Naive thymus-derived CD4-positive, alpha-beta T cell (primary cell): ENCODE measurements around the gene CNN1. TPM values are rescaled to one million over a fixed set of nuclear protein-coding genes. Genes with fewer than 3 reads are reported as not detected.
A peak's percentile ranks its signal among the peaks of the same experiment; 100 is the strongest.

Source experiments
- ATAC-seq: fragments of 150-1000 bp; cut with Tn5 transposase; 2 replicates; pipeline ENCODE4 v1.10.0; 2021; ENCODE audit warnings: mild to moderate bottlenecking, moderate library complexity
- CTCF ChIA-PET: fragments of 350-600 bp; sonication (Branson Sonifier 250); formaldehyde crosslinking; loops from one replicate; lab custom pipeline; 2021; ENCODE audit warnings: antibody characterized with exemption; lab: Charles Lee
- POLR2A ChIA-PET: fragments of 350-600 bp; sonication (Branson Sonifier 250); formaldehyde crosslinking; loops from one replicate; lab custom pipeline; 2021; ENCODE audit warnings: antibody characterized with exemption, inconsistent platforms; lab: Charles Lee
- DNase-seq, 9 donors: peaks; one replicate each; pipeline versions ENCODE4 v3.0.0 to v3.0.0-alpha.2; 2020 to 2022; ENCODE audit warnings: mixed read lengths in 1 of 9
- H3K27ac ChIP-seq: one replicate; pipeline ENCODE4 v1.7.0; 2013; ENCODE audit warnings: mild to moderate bottlenecking, low read depth, low read length, moderate library complexity
- H3K27me3 ChIP-seq, 2 donors: one replicate each; pipeline ENCODE4 v1.7.0; 2013; ENCODE audit warnings: low read length in 2 of 2, mild to moderate bottlenecking in 2 of 2, moderate library complexity in 2 of 2; ENCODE audit not compliant: control insufficient read depth in 2 of 2, insufficient read depth in 2 of 2
- H3K36me3 ChIP-seq, 3 experiments: 1 replicate in 2 of 3; 2 replicates in 1 of 3; pipeline ENCODE4 v1.7.0; 2013; ENCODE audit warnings: low read length in 3 of 3, mild to moderate bottlenecking in 3 of 3, moderate library complexity in 1 of 3; ENCODE audit not compliant: insufficient read depth in 3 of 3, control insufficient read depth in 2 of 3
- H3K4me1 ChIP-seq, 2 donors: one replicate each; pipeline ENCODE4 v1.7.0; 2013; ENCODE audit warnings: low read length in 2 of 2, mild to moderate bottlenecking in 2 of 2, moderate library complexity in 1 of 2; ENCODE audit not compliant: control insufficient read depth in 2 of 2, insufficient read depth in 2 of 2
- H3K4me3 ChIP-seq: 2 replicates; pipeline ENCODE4 v1.7.0; 2013; ENCODE audit warnings: mild to moderate bottlenecking, low read length
- H3K9me3 ChIP-seq, 3 experiments: 1 replicate in 2 of 3; 2 replicates in 1 of 3; pipeline ENCODE4 v1.7.0; 2013; ENCODE audit warnings: low read length in 3 of 3; ENCODE audit not compliant: control insufficient read depth in 2 of 3
- H3K27ac Mint-ChIP-seq, 9 donors: one replicate each; pipeline ENCODE4 v1.8.0; 2020 to 2022; ENCODE audit warnings: mixed read lengths in 9 of 9, mild to moderate bottlenecking in 8 of 9, moderate library complexity in 5 of 9, inconsistent platforms in 2 of 9
- H3K27me3 Mint-ChIP-seq, 5 donors: one replicate each; pipeline ENCODE4 v1.8.0; 2021 to 2022; ENCODE audit warnings: mixed read lengths in 5 of 5, mild to moderate bottlenecking in 1 of 5
- H3K36me3 Mint-ChIP-seq, 5 donors: one replicate each; pipeline ENCODE4 v1.8.0; 2020 to 2022; ENCODE audit warnings: mixed read lengths in 5 of 5, mild to moderate bottlenecking in 3 of 5, inconsistent platforms in 1 of 5
- H3K4me1 Mint-ChIP-seq, 7 donors: one replicate each; pipeline ENCODE4 v1.8.0; 2020 to 2022; ENCODE audit warnings: mixed read lengths in 7 of 7, mild to moderate bottlenecking in 3 of 7, inconsistent platforms in 1 of 7
- H3K4me3 Mint-ChIP-seq, 10 donors: one replicate each; pipeline ENCODE4 v1.8.0; 2020 to 2022; ENCODE audit warnings: mild to moderate bottlenecking in 10 of 10, mixed read lengths in 10 of 10, moderate library complexity in 6 of 10, inconsistent platforms in 2 of 10
- H3K9me3 Mint-ChIP-seq, 11 donors: one replicate each; pipeline ENCODE4 v1.8.0; 2020 to 2022; ENCODE audit warnings: mixed read lengths in 11 of 11, mild to moderate bottlenecking in 4 of 11, inconsistent platforms in 1 of 11, moderate library complexity in 1 of 11
- intact Hi-C, 2 donors: fragments of 100-400 bp; cut with micrococcal nuclease; formaldehyde crosslinking; loops; one replicate each; pipeline ENCODE4 v1.15.1; 2023
- polyA plus RNA-seq, 2 donors: library from polyadenylated mRNA; unstranded; fragments of 300-500 nt; fragmentation: Illumina TruSeq; gene quantifications; one replicate each; pipeline ENCODE4 v1.2.3, GENCODE V29; 2021
- total RNA-seq, 6 experiments: library from RNA in 5 of 6; stranded (reverse) in 5 of 6; gene quantifications; 1 replicate in 5 of 6; 2 replicates in 1 of 6; pipeline ENCODE4 v1.2.3 and lab custom pipeline; 2021 to 2026

The CNN1 gene
- total and polyA plus RNA-seq, 7 experiments from 2014 or later, result not detected

GRCh38 chr19:11528551-11529341 lies 9.9 kb upstream of the CNN1 start, which contains the start of gene ECSIT:
TSS of gene ECSIT (minus strand) at chr19:11529134. CDS start at chr19:11519170, 9,964 bp downstream.
- peaks cover 0 to 5% (median 5%) of the 10 kb centered on the region in 5 donors for H3K36me3 Mint-ChIP-seq
- ChIA-PET POLR2A (interaction anchor here (0.6 to 2.6 kb wide), 9 partner anchors 10 to 438 kb away, joined by 3 to 17 read pairs (median 3); partner anchors contain the start of genes ELOF1, ODAD3, PRKCSH and SWSAP1), CTCF (no interaction called here)
- Histone ChIP-seq H3K9me3 (no peaks in the 10 kb centered on the region), H3K27ac (peak within 1 kb of the TSS; percentile 77), H3K4me1 (peaks cover 8 to 10% of the 10 kb centered on the region in 2 donors), H3K27me3 (no peaks in the 10 kb centered on the region), H3K36me3 (peaks cover 0 to 8% (median 0%) of the 10 kb centered on the region in 3 experiments), H3K4me3 (peak within 1 kb of the TSS; percentile 90)
- no peaks in the 10 kb centered on the region for H3K27me3 Mint-ChIP-seq
- no peaks in the 10 kb centered on the region for H3K9me3 Mint-ChIP-seq
- intact Hi-C loops, result loop anchor here (1.0 to 10.0 kb wide), 7 partner anchors 8 to 1156 kb away; partner anchors contain the start of genes ELOF1 (in 2 of the 2), ODAD3 (in 2 of the 2), PRKCSH (in 2 of the 2) and ZNF653 (in 2 of the 2)
- DNase-seq (peak; percentile 78 to 93 (median 89)), ATAC-seq (peak; percentile 99)
- H3K4me1 Mint-ChIP-seq, result peaks cover 12 to 27% (median 21%) of the 10 kb centered on the region in 7 donors
- peak within 1 kb of the TSS; percentile 89 to 99 (median 96) for H3K4me3 Mint-ChIP-seq
- H3K27ac Mint-ChIP-seq, result peak within 1 kb of the TSS; percentile 85 to 96 (median 94)

- Mint-ChIP-seq H3K9me3 (no peaks in the 10 kb centered on the region), H3K36me3 (peaks cover 0 to 5% (median 5%) of the 10 kb centered on the region in 5 donors), H3K4me3 (peak overlapping the region in 4 of 10 donors; percentile 11 to 42 (median 26)), H3K27me3 (peaks cover 0 to 8% (median 0%) of the 10 kb centered on the region in 5 donors), H3K4me1 (peaks cover 15 to 33% (median 28%) of the 10 kb centered on the region in 7 donors), H3K27ac (peak overlapping the region in 1 of 9 donors; percentile 38)
- no peak for ATAC-seq
- ChIA-PET POLR2A (no interaction called here), CTCF (no interaction called here)
- H3K36me3 ChIP-seq, result peaks cover 0 to 5% (median 0%) of the 10 kb centered on the region in 3 experiments
- H3K9me3 ChIP-seq, result no peaks in the 10 kb centered on the region
- intact Hi-C loops, result no loop called here
- no peak overlapping the region for H3K4me3 ChIP-seq
- DNase-seq, result peak in 5 of 9 donors; percentile 9 to 37 (median 15)
- H3K27me3 ChIP-seq, result no peaks in the 10 kb centered on the region
- peaks cover 8 to 10% of the 10 kb centered on the region in 2 donors for H3K4me1 ChIP-seq
- H3K27ac ChIP-seq, result no peak overlapping the region
Observed at GRCh38 chr19:11530432-11530831, 8.2 kb upstream of the CNN1 start.

GRCh38 chr19:11534538-11534937 lies 4.1 kb upstream of the CNN1 start:
- H3K4me1 Mint-ChIP-seq, result peaks cover 12 to 23% (median 16%) of the 10 kb centered on the region in 7 donors
- Histone ChIP-seq H3K4me1 (peaks cover 5% of the 10 kb centered on the region in 2 donors), H3K4me3 (no peak overlapping the region), H3K36me3 (no peaks in the 10 kb centered on the region), H3K27me3 (peaks cover 0 to 3% of the 10 kb centered on the region in 2 donors), H3K9me3 (no peaks in the 10 kb centered on the region), H3K27ac (no peak overlapping the region)
- ChIA-PET POLR2A (interaction anchor here (0.7 kb wide), 1 partner anchor 54 kb away, joined by 4 read pairs; no protein-coding TSS in a partner anchor), CTCF (no interaction called here)
- H3K27me3 Mint-ChIP-seq, result peaks cover 6 to 31% (median 11%) of the 10 kb centered on the region in 5 donors
- H3K27ac Mint-ChIP-seq, result peak overlapping the region in 8 of 9 donors; percentile 23 to 78 (median 64)
- H3K9me3 Mint-ChIP-seq, result no peaks in the 10 kb centered on the region
- peak overlapping the region in 3 of 10 donors; percentile 27 to 53 (median 44) for H3K4me3 Mint-ChIP-seq
- ATAC-seq, result no peak
- no peaks in the 10 kb centered on the region for H3K36me3 Mint-ChIP-seq
- no peak for DNase-seq
- intact Hi-C loops, result no loop called here

- intact Hi-C loops, result no loop called here
- H3K4me3 Mint-ChIP-seq, result peak overlapping the region in 3 of 10 donors; percentile 44 to 67 (median 53)
- peaks cover 0 to 3% of the 10 kb centered on the region in 2 donors for H3K27me3 ChIP-seq
- H3K36me3 ChIP-seq, result no peaks in the 10 kb centered on the region
- H3K27ac Mint-ChIP-seq, result peak overlapping the region in 8 of 9 donors; percentile 23 to 78 (median 64)
- no peaks in the 10 kb centered on the region for H3K9me3 ChIP-seq
- no peaks in the 10 kb centered on the region for H3K36me3 Mint-ChIP-seq
- ChIA-PET CTCF (no interaction called here), POLR2A (no interaction called here)
- H3K9me3 Mint-ChIP-seq, result no peaks in the 10 kb centered on the region
- H3K27me3 Mint-ChIP-seq, result peaks cover 6 to 31% (median 11%) of the 10 kb centered on the region in 5 donors
- H3K27ac ChIP-seq, result no peak overlapping the region
- H3K4me1 ChIP-seq, result peaks cover 5% of the 10 kb centered on the region in 2 donors
- ATAC-seq (no peak), DNase-seq (no peak)
- H3K4me1 Mint-ChIP-seq, result peaks cover 12 to 23% (median 16%) of the 10 kb centered on the region in 7 donors
- no peak overlapping the region for H3K4me3 ChIP-seq
Observed at GRCh38 chr19:11534948-11535347, 3.7 kb upstream of the CNN1 start.

GRCh38 chr19:11535792-11536595 lies 2.7 kb upstream of the CNN1 start:
- H3K4me3 Mint-ChIP-seq, result peak overlapping the region; percentile 59 to 88 (median 74)

More at GRCh38 chr19:11535792-11536595, 2.7 kb upstream of the CNN1 start:
- POLR2A ChIA-PET, result interaction anchor here (0.8 to 1.2 kb wide), 2 partner anchors 22 to 45 kb away, joined by 3 to 4 read pairs; no protein-coding TSS in a partner anchor
- H3K27ac Mint-ChIP-seq, result peak overlapping the region in 8 of 9 donors; percentile 2 to 88 (median 60)
- CTCF ChIA-PET, result interaction anchor here (1.0 to 1.5 kb wide), 4 partner anchors 23 to 54 kb away, joined by 3 to 5 read pairs (median 4); partner anchors contain the start of gene ELOF1
- H3K4me3 ChIP-seq, result peak overlapping the region; percentile 52
- H3K36me3 ChIP-seq, result no peaks in the 10 kb centered on the region
- peaks cover 12 to 22% (median 16%) of the 10 kb centered on the region in 7 donors for H3K4me1 Mint-ChIP-seq
- no peaks in the 10 kb centered on the region for H3K9me3 ChIP-seq
- ATAC-seq (peak; percentile 95), DNase-seq (peak; percentile 59 to 95 (median 68))
- H3K27me3 ChIP-seq, result peaks cover 0 to 3% of the 10 kb centered on the region in 2 donors
- intact Hi-C loops, result loop anchor here (1.0 to 2.0 kb wide), 6 partner anchors 8 to 605 kb away; partner anchors contain the start of genes ELOF1 (in 1 of the 2), ZNF20 (in 1 of the 2) and ZNF653 (in 1 of the 2)
- H3K27ac ChIP-seq, result peak overlapping the region; percentile 43
- no peaks in the 10 kb centered on the region for H3K9me3 Mint-ChIP-seq
- H3K36me3 Mint-ChIP-seq, result no peaks in the 10 kb centered on the region
- H3K27me3 Mint-ChIP-seq, result peaks cover 11 to 36% (median 16%) of the 10 kb centered on the region in 5 donors
- peaks cover 5% of the 10 kb centered on the region in 2 donors for H3K4me1 ChIP-seq
